HG03066 (cell line): ENCODE data around the gene SMIM14.
A peak's percentile ranks its signal among the peaks of the same experiment; 100 is the strongest.
"Not testable (repeated sequence)": the region's sequence is repeated elsewhere in the genome, so short reads cannot be mapped to it uniquely, and the experiment has no call there.

Experiments used
- ATAC-seq: cut with Tn5 transposase; IDR thresholded peaks from one replicate; pipeline ENCODE4 v1.9.1; 2021; ENCODE audit warnings: low read depth; ENCODE audit not compliant: unreplicated experiment

Gene SMIM14

GRCh38 chr4:39609454-39609931 lies 29.2 kb downstream of the SMIM14 start:
- ATAC-seq: peak; percentile 86

GRCh38 chr4:39608451-39608850 lies 30.2 kb downstream of the SMIM14 start:
- ATAC-seq: no peak

- no peak for ATAC-seq
Observed at GRCh38 chr4:39606747-39607146, 31.9 kb downstream of the SMIM14 start.

- no peak for ATAC-seq
Observed at GRCh38 chr4:39597695-39598381, 40.8 kb downstream of the SMIM14 start.

GRCh38 chr4:39596971-39597370 lies 41.7 kb downstream of the SMIM14 start:
- ATAC-seq: no peak

- no peak for ATAC-seq
Observed at GRCh38 chr4:39591290-39591689, 47.4 kb downstream of the SMIM14 start.

GRCh38 chr4:39587881-39588280 lies 50.8 kb downstream of the SMIM14 start:
- ATAC-seq: no peak

- no peak for ATAC-seq
Observed at GRCh38 chr4:39574946-39575345, 63.7 kb downstream of the SMIM14 start.

GRCh38 chr4:39571504-39571903 lies 67.2 kb downstream of the SMIM14 start:
- no peak for ATAC-seq

GRCh38 chr4:39571054-39571453 lies 67.6 kb downstream of the SMIM14 start:
- ATAC-seq: no peak

- no peak for ATAC-seq
Observed at GRCh38 chr4:39569209-39569608, 69.5 kb downstream of the SMIM14 start.

GRCh38 chr4:39568805-39569204 lies 69.9 kb downstream of the SMIM14 start:
- ATAC-seq: no peak

- no peak for ATAC-seq
Observed at GRCh38 chr4:39565878-39566600, 72.6 kb downstream of the SMIM14 start.

GRCh38 chr4:39563346-39563847 lies 75.3 kb downstream of the SMIM14 start:
- ATAC-seq: no peak

- ATAC-seq: no peak
Observed at GRCh38 chr4:39562792-39563191, 75.9 kb downstream of the SMIM14 start.

GRCh38 chr4:39559626-39560025 lies 79.0 kb downstream of the SMIM14 start:
- ATAC-seq: no peak

GRCh38 chr4:39555472-39555871 lies 83.2 kb downstream of the SMIM14 start:
- no peak for ATAC-seq

GRCh38 chr4:39548425-39549067 lies 90.1 kb downstream of the SMIM14 start:
- ATAC-seq: no peak

GRCh38 chr4:39544580-39545315 lies 93.9 kb downstream of the SMIM14 start:
- no peak for ATAC-seq

- not testable (repeated sequence) for ATAC-seq
Observed at GRCh38 chr4:39544080-39544479, 94.6 kb downstream of the SMIM14 start.

- no peak for ATAC-seq
Observed at GRCh38 chr4:39543034-39543433, 95.6 kb downstream of the SMIM14 start.
